HFFc6 (cell line): ENCODE data around the gene SSUH2. TPM values are rescaled to one million over a fixed set of nuclear protein-coding genes. Genes with fewer than 3 reads are reported as not detected.

Source experiments
- DNase-seq: peaks from one replicate; pipeline ENCODE4 v3.0.0-alpha.2; 2018
- H3K27ac Mint-ChIP-seq: 2 replicates; pipeline ENCODE4 v1.8.0; 2020; ENCODE audit warnings: mild to moderate bottlenecking, mixed read lengths
- H3K27me3 Mint-ChIP-seq: 2 replicates; pipeline ENCODE4 v1.8.0; 2021; ENCODE audit warnings: mild to moderate bottlenecking, moderate library complexity, mixed read lengths; ENCODE audit not compliant: insufficient read depth
- H3K36me3 Mint-ChIP-seq: 2 replicates; pipeline ENCODE4 v1.8.0; 2021; ENCODE audit warnings: low read depth, mixed read lengths
- H3K4me1 Mint-ChIP-seq: 2 replicates; pipeline ENCODE4 v1.8.0; 2020; ENCODE audit warnings: low read depth, mixed read lengths
- H3K4me3 Mint-ChIP-seq: 2 replicates; pipeline ENCODE4 v1.8.0; 2020; ENCODE audit warnings: mild to moderate bottlenecking, moderate library complexity, mixed read lengths
- H3K9me3 Mint-ChIP-seq: 2 replicates; pipeline ENCODE4 v1.8.0; 2020; ENCODE audit warnings: mild to moderate bottlenecking, mixed read lengths
- total RNA-seq, 6 experiments: library from RNA; stranded (reverse); fragmentation: NEBNext Ultra II Directional; extraction: Animal tissue kit (Norgen Biotek cat#: 25700); gene quantifications; 2 replicates in 1 of 6; 3 replicates in 5 of 6; pipeline ENCODE4 v1.2.3, GENCODE V29; 2021
- TF ChIP-seq, protein P1 (sequence below): fragments of 200-600 bp; sonication (generic); IDR thresholded peaks from 2 replicates; pipeline ENCODE4 v1.5.0; 2021; ENCODE audit warnings: antibody characterized with exemption, mild to moderate bottlenecking

SSUH2 gene
- total RNA-seq, 6 experiments from 2014 or later, result 0.28 to 0.51 (median 0.37) TPM; not detected in 2

DNA sequence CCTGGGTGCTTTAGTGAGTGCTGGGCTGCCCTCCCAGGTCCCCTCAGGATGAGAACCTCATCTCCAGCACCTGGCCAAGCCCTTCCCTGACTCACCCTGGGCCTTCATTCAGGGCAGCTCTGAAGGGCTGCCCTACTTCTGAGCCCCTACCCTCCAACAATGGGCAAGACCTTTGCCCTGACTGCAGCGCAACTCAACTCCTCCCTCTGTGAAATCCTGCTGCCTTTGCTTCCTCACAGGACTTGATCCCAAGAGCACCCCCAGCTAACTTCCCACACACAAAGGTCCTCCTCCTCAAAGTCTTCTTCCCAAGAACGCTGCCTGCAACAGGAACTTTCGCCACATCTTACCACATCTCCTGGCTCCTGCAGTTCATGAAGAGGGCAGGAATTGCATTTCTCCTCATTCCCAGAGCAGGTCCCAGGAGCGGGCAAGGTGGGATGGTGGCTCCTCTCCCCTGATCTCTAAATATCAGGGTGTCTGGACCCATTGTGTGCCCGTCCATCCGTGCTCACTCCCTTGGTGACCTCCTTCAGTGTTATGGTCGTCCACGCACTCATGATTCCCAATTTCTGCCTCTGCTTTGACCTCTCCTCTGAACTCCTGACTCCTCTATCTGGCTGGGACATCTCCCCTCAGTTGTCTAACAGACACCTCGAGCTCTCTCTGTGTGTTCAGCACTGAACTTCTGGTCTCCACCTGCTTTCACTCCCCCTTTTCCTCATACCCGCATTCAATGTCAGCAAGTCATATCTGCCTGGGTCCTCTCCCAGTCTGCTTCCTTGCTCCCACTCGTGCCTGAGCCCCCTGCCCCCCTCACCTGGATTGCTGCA lies 4.5 kb upstream of the SSUH2 start:
- no peaks in the 10 kb centered on the region for H3K36me3 Mint-ChIP-seq
- H3K9me3 Mint-ChIP-seq, result no peaks in the 10 kb centered on the region
- H3K27me3 Mint-ChIP-seq, result peaks cover 12% of the 10 kb centered on the region
- DNase-seq, result no peak
- H3K27ac Mint-ChIP-seq, result no peak overlapping the region
- TF ChIP-seq, protein P1, sequence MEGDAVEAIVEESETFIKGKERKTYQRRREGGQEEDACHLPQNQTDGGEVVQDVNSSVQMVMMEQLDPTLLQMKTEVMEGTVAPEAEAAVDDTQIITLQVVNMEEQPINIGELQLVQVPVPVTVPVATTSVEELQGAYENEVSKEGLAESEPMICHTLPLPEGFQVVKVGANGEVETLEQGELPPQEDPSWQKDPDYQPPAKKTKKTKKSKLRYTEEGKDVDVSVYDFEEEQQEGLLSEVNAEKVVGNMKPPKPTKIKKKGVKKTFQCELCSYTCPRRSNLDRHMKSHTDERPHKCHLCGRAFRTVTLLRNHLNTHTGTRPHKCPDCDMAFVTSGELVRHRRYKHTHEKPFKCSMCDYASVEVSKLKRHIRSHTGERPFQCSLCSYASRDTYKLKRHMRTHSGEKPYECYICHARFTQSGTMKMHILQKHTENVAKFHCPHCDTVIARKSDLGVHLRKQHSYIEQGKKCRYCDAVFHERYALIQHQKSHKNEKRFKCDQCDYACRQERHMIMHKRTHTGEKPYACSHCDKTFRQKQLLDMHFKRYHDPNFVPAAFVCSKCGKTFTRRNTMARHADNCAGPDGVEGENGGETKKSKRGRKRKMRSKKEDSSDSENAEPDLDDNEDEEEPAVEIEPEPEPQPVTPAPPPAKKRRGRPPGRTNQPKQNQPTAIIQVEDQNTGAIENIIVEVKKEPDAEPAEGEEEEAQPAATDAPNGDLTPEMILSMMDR, result no peak
- H3K4me3 Mint-ChIP-seq, result no peak overlapping the region
- H3K4me1 Mint-ChIP-seq, result peaks cover 7% of the 10 kb centered on the region

DNA sequence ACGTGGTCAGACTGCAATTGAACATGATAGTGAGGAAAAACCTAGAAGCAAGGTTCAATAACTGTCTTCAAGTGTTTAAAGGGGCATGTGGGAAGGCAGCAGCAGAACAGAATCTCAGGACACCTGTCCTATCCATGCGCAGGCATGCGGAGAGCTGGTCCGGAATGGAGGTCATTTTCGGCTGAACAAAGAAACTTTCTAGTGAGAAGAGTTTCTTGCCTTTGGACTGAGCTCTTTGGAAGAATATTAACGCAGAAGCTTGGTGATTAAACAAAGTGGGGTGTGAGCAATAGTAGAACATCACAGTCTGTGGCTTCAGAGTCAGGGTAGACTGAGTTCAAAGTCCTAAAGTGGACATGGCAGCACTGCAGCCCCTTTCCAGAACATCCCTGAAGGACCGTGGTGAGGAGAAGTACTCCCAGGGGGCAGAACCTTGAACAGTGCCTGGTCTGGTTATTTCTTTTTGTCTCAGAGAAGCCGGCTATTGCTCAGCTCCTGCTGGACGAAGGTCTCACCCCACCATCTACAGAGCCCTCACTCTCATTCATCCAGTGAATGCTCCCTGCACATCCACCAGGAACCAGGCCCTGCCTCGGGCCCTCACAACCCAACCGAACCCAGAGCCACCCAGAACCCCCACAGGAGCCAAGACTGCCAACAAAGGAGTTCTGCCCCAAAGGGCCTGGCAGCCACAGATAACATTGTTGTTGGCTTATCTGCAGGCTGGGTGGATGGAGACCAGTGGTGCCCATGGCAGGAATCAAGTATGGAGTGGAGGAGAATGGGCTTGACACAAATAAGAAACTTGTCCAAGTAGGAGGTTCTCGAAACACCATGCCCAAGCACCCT lies 2.8 kb upstream of the SSUH2 start:
- Mint-ChIP-seq H3K36me3 (no peaks in the 10 kb centered on the region), H3K4me1 (peaks cover 7% of the 10 kb centered on the region), H3K9me3 (no peaks in the 10 kb centered on the region), H3K27ac (no peak overlapping the region), H3K27me3 (peaks cover 15% of the 10 kb centered on the region), H3K4me3 (no peak overlapping the region)
- TF ChIP-seq, protein P1, result no peak
- no peak for DNase-seq

DNA sequence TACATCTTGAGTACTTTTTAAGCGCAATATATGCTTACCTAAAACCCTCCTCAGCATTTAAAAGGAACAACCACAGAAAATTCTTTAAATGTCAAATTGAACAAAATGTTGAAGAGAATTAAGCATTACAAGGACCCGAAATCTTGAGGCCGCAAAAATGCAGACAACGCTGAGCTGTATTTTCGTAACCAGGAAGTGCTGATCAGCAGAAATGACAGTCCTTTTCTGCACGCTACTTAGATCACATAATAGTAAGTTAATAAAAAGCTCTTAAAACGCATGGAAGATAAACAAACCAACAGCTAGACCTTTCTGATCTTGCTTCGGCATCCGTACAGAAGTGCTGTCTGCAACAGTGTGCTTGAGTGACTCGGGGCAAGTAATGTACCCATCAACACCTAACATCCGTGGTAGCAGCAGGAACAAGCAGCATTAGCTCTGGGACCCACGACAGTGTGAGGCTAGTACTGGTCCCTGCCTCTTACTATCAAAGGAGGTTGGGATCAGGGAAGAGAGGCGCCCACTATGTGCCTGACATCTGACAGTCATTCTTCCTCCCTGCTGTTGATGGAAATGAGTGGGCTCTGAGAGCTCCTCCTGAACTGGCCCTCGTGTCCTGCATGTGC lies 1.8 kb upstream of the SSUH2 start:
- Mint-ChIP-seq H3K4me3 (no peak overlapping the region), H3K27me3 (peaks cover 19% of the 10 kb centered on the region)
- TF ChIP-seq, protein P1, result no peak

DNA sequence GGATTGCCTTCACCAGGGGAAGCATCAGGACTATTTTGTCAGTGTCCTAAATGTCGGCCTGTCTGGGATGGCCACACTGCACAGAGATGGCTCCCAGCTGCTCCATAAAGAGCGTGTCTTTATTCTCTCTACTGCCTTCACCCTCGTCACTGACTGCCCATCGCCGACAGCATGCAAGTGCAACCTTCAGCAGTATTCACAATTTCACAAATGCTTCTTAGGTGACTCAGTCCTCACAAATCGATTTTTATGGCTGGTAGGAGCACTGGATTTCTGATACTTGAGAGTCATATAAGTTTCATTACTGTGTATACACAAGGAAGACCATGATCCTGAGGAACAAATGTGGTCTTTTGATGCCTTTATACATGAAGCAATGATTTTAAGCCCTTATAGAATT lies 1.1 kb upstream of the SSUH2 start:
- Mint-ChIP-seq H3K27ac (no peak overlapping the region), H3K27me3 (peaks cover 21% of the 10 kb centered on the region), H3K4me3 (no peak overlapping the region), H3K9me3 (no peaks in the 10 kb centered on the region), H3K4me1 (peaks cover 3% of the 10 kb centered on the region), H3K36me3 (no peaks in the 10 kb centered on the region)
- TF ChIP-seq, protein P1, result no peak
- no peak for DNase-seq

More for the DNA sequence above, 1.8 kb upstream of the SSUH2 start:
- H3K4me1 Mint-ChIP-seq, result peaks cover 7% of the 10 kb centered on the region
- H3K9me3 Mint-ChIP-seq, result no peaks in the 10 kb centered on the region
- DNase-seq, result no peak
- no peaks in the 10 kb centered on the region for H3K36me3 Mint-ChIP-seq
- H3K27ac Mint-ChIP-seq, result no peak overlapping the region

DNA sequence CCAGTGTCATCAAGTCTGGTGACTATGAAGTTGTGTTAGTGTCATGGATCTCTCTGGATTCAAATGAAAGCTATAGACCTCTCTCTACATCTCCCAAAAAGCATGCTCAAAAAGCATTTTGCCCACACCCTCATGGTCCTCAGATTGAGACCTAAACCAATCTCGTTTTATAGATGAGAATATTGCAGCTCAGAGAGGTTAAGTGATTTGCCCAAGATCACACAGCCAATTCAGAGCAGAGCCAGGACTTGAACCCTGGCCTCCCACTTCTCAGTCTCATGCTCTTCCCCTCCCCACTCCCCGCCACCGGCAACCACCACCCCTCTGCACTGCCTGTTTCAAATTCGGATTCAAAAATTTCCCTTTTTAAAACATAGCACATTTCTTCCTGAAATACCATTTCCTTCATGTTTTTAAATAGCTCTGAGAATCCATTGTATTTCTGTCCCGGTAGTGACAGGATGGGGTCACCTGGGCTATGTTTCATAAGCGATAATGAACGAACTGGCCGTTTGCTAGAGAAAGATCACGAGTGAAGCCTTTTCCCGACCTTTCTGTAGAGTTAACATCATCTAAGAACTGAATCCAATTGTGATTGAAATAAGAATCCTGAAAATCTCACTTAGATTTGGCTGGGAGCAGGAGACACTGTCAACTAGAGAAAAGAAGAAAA lies 769 bp downstream of the SSUH2 start:
- Mint-ChIP-seq H3K4me1 (no peaks in the 10 kb centered on the region), H3K9me3 (no peaks in the 10 kb centered on the region), H3K36me3 (no peaks in the 10 kb centered on the region), H3K27ac (no peak overlapping the region), H3K27me3 (peaks cover 21% of the 10 kb centered on the region), H3K4me3 (no peak overlapping the region)
- TF ChIP-seq, protein P1, result no peak
- DNase-seq, result no peak
